ENCODE results near the gene GALNTL6. TPM values are rescaled to one million over a fixed set of nuclear protein-coding genes. Genes with fewer than 3 reads are reported as not detected.

The GALNTL6 gene
- total and polyA plus RNA-seq, 2 of the 4 experiments (the other 2 are of a cell fraction), result under 0.01 TPM; not detected in 1

DNA sequence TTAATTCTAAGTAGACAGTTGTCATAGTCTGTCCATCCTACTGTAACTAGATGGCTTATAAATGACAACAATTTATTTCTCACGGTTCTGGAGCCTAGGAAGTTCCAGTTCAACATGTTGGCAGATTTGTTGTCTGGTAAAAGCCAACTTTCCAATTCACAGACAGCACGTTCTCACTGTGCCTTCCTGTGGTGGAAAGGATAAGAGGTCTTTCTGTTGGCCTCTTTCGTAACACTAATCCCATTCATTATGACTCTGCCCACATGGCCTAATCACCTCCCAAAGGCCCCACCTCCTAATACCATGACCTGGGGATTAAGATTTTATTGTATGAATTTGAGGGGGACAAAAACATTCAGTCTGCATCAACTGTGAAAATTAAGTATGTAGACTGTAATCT, 83.2 kb downstream of the GALNTL6 start:
- Histone ChIP-seq H3K27me3 (ENCODE audit: control insufficient read depth, insufficient read depth, low read length) (no peaks in the 10 kb centered on the region), H3K79me1 (ENCODE audit: low read depth in 1 of 2, low read length in 2 of 2) (no peaks in the 10 kb centered on the region), H3K18ac (ENCODE audit: low read depth, low read length) (no peak overlapping the region), H3K9me3 (ENCODE audit: control insufficient read depth, insufficient read depth, low read length) (peaks cover 1% of the 10 kb centered on the region; the same call in 1 of the 2 replicates), H2AFZ (replicated peaks; ENCODE audit: low read length, poor library complexity) (no peak overlapping the region), H3K27ac (ENCODE audit: insufficient read depth, low read length) (no peak overlapping the region), H3K23ac (ENCODE audit: low read depth, low read length) (no peak overlapping the region), H4K20me1 (ENCODE audit: insufficient read depth, low read length) (no peaks in the 10 kb centered on the region), H4K5ac (ENCODE audit: low read depth, low read length) (no peak overlapping the region), H3K56ac (ENCODE audit: extremely low read depth, insufficient read depth, low read length) (no peak overlapping the region), H2BK5ac (ENCODE audit: low read depth, low read length, poor library complexity, severe bottlenecking) (no peak overlapping the region), H3K14ac (replicated peaks; ENCODE audit: low read depth, low read length) (no peak overlapping the region), H4K8ac (ENCODE audit: low read depth in 2 of 2, low read length in 2 of 2) (no peak overlapping the region), H2AK5ac (ENCODE audit: low read depth, low read length) (no peak overlapping the region), H3K4me2 (ENCODE audit: low read depth, low read length) (no peak overlapping the region), H2BK120ac (ENCODE audit: low read depth, low read length) (no peak overlapping the region), H3K9ac (ENCODE audit: low read depth, low read length) (no peak overlapping the region), H3K36me3 (ENCODE audit: control insufficient read depth, insufficient read depth, low read length) (no peaks in the 10 kb centered on the region), H3K4me1 (ENCODE audit: control insufficient read depth, insufficient read depth, low read length) (no peaks in the 10 kb centered on the region), H3K4me3 (ENCODE audit: insufficient read depth, low read depth, low read length) (no peak overlapping the region), H3K4ac (ENCODE audit: low read depth, low read length) (no peak overlapping the region), H2BK20ac (ENCODE audit: low read depth, low read length) (no peak overlapping the region), H4K91ac (ENCODE audit: insufficient read depth, low read depth, low read length) (no peak overlapping the region), H3K9me1 (ENCODE audit: insufficient read depth, low read length) (no peaks in the 10 kb centered on the region), H2AK9ac (replicated peaks; ENCODE audit: low read depth, low read length, poor library complexity) (no peak overlapping the region), H2BK15ac (ENCODE audit: low read depth, low read length) (no peak overlapping the region)
- WGBS, 2 experiments (ENCODE audit: extremely low coverage in 2 of 2, insufficient read length in 1 of 2), result no CpG with 5 or more reads among the region's 3 CpGs
- in situ Hi-C loops (cut with MboI; ENCODE audit: low sequenced_read_pairs) (no loop called here), intact Hi-C loops (cut with micrococcal nuclease) (no loop called here), dilution Hi-C loops (cut with HindIII; ENCODE audit: low sequenced_read_pairs, unreplicated experiment) (no loop called here)
- ATAC-seq (ENCODE audit: low read depth) (no peak), DNase-seq (no peak)
- TF ChIP-seq MXI1 (IDR thresholded peaks at IDR 0.05; ENCODE audit: borderline replicate concordance, low read depth, low read length), result no peak
- no peak for TF ChIP-seq NFE2L2 (IDR thresholded peaks at IDR 0.05; ENCODE audit: low read depth, low read length)
- TF ChIP-seq FOS (IDR thresholded peaks at IDR 0.05; ENCODE audit: low read depth, low read length), result no peak
- TF ChIP-seq MAFK (IDR thresholded peaks at IDR 0.05; ENCODE audit: low read depth, low read length), result no peak
- TF ChIP-seq MAZ (IDR thresholded peaks at IDR 0.05; ENCODE audit: borderline replicate concordance, low read depth, low read length), result no peak
- no peak for TF ChIP-seq CHD1 (IDR thresholded peaks at IDR 0.05; ENCODE audit: low read depth, low read length)
- TF ChIP-seq RAD21 (IDR thresholded peaks at IDR 0.05; ENCODE audit: low read length), result no peak
- BruUV-seq (replicated peaks), result no TSS peak
- POLR2A ChIA-PET (ENCODE audit: unreplicated experiment), result no interaction called here
- CTCF ChIA-PET, result no interaction called here
